Thymus (tissue), 11 donors: ENCODE data around the gene CARD8. TPM values are rescaled to one million over a fixed set of nuclear protein-coding genes. Genes with fewer than 3 reads are reported as not detected.
"Not testable (repeated sequence)": the region's sequence is repeated elsewhere in the genome, so short reads cannot be mapped to it uniquely, and the experiment has no call there.

Experiments used
- DNase-seq, 9 donors: peaks; one replicate each; pipeline ENCODE4 v3.0.0-alpha.2; 2013; ENCODE audit warnings: low spot score in 9 of 9, low read depth in 6 of 9, missing footprints in 1 of 9
- H3K27ac ChIP-seq, 2 donors: one replicate each; pipeline ENCODE4 v1.5.1; 2013; ENCODE audit warnings: control low read depth in 1 of 2, low read depth in 1 of 2, low read length in 1 of 2, mild to moderate bottlenecking in 1 of 2, moderate library complexity in 1 of 2
- H3K27me3 ChIP-seq, 2 donors: one replicate each; pipeline ENCODE4 v1.5.1; 2013; ENCODE audit warnings: low read length in 1 of 2; ENCODE audit not compliant: control insufficient read depth in 2 of 2, insufficient read depth in 1 of 2
- H3K36me3 ChIP-seq, 2 donors: one replicate each; pipeline ENCODE4 v1.5.1; 2013; ENCODE audit warnings: low read length in 1 of 2, mild to moderate bottlenecking in 1 of 2, moderate library complexity in 1 of 2; ENCODE audit not compliant: control insufficient read depth in 2 of 2, insufficient read depth in 2 of 2
- H3K4me1 ChIP-seq, 2 donors: one replicate each; pipeline ENCODE4 v1.5.1; 2013; ENCODE audit warnings: low read length in 2 of 2; ENCODE audit not compliant: control insufficient read depth in 2 of 2, insufficient read depth in 2 of 2
- H3K4me3 ChIP-seq, 2 donors: one replicate each; pipeline ENCODE4 v1.5.1; 2013; ENCODE audit warnings: low read length in 2 of 2, control low read depth in 1 of 2, mild to moderate bottlenecking in 1 of 2
- H3K9me3 ChIP-seq, 2 donors: one replicate each; pipeline ENCODE4 v1.5.1; 2013; ENCODE audit warnings: low read length in 1 of 2, mild to moderate bottlenecking in 1 of 2; ENCODE audit not compliant: control insufficient read depth in 2 of 2, insufficient read depth in 1 of 2
- WGBS: extraction: QIAGEN DNeasy Blood & Tissue Kit; methylation state at CpG from one replicate; pipeline ENCODE4 v1.1.7; 2013; 5-methylcytosine and 5-hydroxymethylcytosine counted together
- polyA plus RNA-seq: library from polyadenylated mRNA; stranded (reverse); fragments of 200-250 nt; gene quantifications from one replicate; pipeline ENCODE4 v1.2.3, GENCODE V29; 2013
- total RNA-seq: library from RNA; stranded (reverse); fragments of 120-200 nt; gene quantifications from one replicate; pipeline ENCODE4 v1.2.4, GENCODE V29; 2013
- donor health status: healthy.

CARD8 gene
- total and polyA plus RNA-seq, 2 donors, result 56.0 to 66.4 TPM

DNA sequence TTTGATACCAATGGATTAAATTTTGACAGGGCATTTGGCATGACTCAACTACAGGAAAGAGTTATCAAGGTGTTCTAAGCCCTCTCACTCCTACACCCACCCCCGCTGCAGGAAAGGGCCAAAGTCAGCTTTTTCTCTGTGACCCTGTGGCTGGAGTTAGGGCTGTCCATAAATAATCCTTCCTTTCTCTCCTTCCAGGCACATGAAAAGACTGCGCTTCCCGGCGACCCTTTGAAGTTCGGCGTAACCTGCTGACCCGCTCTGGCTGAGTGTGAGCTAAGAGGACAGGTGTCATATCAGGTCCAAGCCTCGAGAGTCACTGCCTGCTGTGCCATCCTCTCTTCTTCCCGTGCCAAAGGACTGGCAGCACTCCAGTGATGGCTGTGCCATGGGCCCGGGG, 39.7 kb upstream of the CARD8 start:
- H3K27ac ChIP-seq, result no peak overlapping the region
- no peak for DNase-seq
- H3K27me3 ChIP-seq, result peaks cover 0 to 8% of the 10 kb centered on the region in 2 donors
- peaks cover 0 to 3% of the 10 kb centered on the region in 2 donors for H3K9me3 ChIP-seq
- H3K4me3 ChIP-seq, result no peak overlapping the region
- peaks cover 4 to 11% of the 10 kb centered on the region in 2 donors for H3K4me1 ChIP-seq
- H3K36me3 ChIP-seq, result no peaks in the 10 kb centered on the region
- WGBS, result 92% methylated on average over 10 of the region's 10 CpGs

DNA sequence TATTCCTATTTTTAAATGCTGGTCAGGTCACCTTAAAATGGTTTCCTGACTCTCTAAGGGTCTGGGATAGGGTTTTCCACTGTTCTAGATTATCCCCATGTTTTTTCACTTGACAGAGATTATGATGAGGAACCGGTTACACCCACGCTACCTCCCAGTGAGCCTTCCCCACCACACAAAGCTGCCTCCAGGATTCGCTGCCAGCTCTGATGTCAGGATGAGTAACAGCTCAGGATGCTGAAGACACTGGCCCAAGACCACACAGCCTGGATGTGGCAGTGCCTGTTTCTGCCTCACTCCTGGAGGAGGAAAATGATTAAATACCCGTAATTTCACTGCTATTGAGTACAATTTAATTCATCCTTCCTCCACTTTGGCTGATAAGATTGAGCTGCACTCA, 37.1 kb upstream of the CARD8 start:
- H3K36me3 ChIP-seq, result no peaks in the 10 kb centered on the region

DNA sequence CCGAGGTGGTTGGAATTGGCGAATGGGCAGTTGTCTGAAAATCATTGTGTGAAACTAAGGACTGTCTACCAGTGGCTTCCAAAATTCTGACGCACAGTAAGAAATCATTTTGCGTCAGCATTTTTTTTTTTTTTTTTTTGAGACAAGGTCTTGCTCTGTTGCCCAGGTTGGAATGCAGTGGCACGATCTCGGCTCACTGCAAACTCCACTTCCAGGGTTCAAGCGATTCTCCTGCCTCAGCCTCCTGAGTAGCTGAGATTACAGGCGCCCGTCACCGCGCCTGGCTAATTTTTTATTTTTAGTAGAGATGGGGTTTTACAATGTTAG, 35.7 kb upstream of the CARD8 start:
- 45% methylated on average over 11 of the region's 11 CpGs for WGBS
- not testable (repeated sequence) for H3K9me3 ChIP-seq, DNase-seq, H3K27ac ChIP-seq, H3K36me3 ChIP-seq
- Histone ChIP-seq H3K27me3 (peaks cover 0 to 11% of the 10 kb centered on the region in 2 donors), H3K4me1 (peaks cover 4 to 11% of the 10 kb centered on the region in 2 donors), H3K4me3 (peak overlapping the region in 1 of 2 donors; percentile 53)

More for the DNA sequence above, 37.1 kb upstream of the CARD8 start:
- Histone ChIP-seq H3K27ac (no peak overlapping the region), H3K9me3 (no peaks in the 10 kb centered on the region), H3K4me3 (no peak overlapping the region), H3K27me3 (peaks cover 0 to 11% of the 10 kb centered on the region in 2 donors), H3K4me1 (peaks cover 4 to 11% of the 10 kb centered on the region in 2 donors)
- WGBS, result 98% methylated on average over 4 of the region's 4 CpGs
- DNase-seq, result no peak

DNA sequence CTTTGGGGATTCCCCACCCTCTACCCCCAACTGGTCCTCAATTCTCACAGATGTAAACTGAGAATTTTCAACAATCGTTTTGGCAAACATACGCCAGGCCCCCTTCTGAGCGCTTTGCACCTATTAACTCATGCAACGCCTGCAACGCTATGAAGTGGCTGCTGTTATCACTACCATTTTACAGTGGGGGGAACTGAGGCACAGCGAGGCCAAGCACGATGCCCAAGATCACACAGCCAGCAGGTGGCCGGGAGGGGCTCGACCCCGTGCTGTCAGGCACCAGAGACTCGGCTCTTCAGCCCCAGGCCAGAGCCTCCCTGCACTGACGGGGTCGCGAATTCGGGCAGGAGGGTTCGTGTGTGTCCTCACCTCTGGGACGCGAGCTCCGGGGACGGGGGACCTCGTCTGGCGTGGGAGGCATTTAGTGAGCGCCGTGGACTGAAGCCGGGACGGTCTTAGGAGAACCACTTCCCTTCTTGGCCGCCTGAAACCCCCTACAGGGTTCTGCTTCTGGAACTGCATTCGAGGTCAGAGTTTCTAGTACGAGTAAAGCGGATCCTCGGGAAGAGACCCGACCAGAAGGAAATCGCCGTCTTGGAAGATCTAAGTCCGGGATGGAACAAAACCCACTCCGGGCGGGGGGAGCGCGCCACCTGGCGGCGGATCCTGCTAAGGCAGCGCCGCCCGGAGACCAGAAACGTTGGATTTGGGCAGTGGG, 35.2 kb upstream of the CARD8 start:
- Histone ChIP-seq H3K36me3 (no peaks in the 10 kb centered on the region), H3K27ac (peak overlapping the region in 1 of 2 donors; percentile 18), H3K27me3 (peaks cover 0 to 11% of the 10 kb centered on the region in 2 donors), H3K4me3 (peak overlapping the region; percentile 44 to 53), H3K9me3 (no peaks in the 10 kb centered on the region), H3K4me1 (peaks cover 4 to 11% of the 10 kb centered on the region in 2 donors)
- peak in 6 of 9 donors; percentile 21 to 65 (median 39) for DNase-seq
- WGBS, result 4% methylated on average over 45 of the region's 45 CpGs

DNA sequence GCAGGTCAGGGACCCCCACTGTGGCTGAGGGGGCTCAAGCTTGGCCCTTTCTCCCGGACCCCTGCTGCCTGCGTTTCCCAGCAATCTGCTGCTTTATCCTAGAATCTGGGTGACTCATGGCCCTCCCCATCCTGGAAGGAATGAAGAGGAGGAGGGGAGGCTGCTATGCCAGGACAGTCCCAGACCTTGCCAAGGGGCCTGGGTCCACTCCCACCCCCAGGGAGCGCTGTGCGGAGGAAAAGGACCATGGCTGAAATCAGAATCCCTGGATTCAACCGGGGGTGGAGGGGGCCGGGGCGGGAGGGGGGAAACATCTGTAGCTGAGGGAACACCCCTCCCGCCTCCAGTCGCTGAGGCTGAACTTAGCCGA, 34.7 kb upstream of the CARD8 start:
- Histone ChIP-seq H3K36me3 (no peaks in the 10 kb centered on the region), H3K27me3 (peaks cover 0 to 11% of the 10 kb centered on the region in 2 donors), H3K4me3 (no peak overlapping the region), H3K27ac (no peak overlapping the region), H3K4me1 (peaks cover 4 to 11% of the 10 kb centered on the region in 2 donors), H3K9me3 (no peaks in the 10 kb centered on the region)
- DNase-seq, result no peak
- 46% methylated on average over 10 of the region's 10 CpGs for WGBS

DNA sequence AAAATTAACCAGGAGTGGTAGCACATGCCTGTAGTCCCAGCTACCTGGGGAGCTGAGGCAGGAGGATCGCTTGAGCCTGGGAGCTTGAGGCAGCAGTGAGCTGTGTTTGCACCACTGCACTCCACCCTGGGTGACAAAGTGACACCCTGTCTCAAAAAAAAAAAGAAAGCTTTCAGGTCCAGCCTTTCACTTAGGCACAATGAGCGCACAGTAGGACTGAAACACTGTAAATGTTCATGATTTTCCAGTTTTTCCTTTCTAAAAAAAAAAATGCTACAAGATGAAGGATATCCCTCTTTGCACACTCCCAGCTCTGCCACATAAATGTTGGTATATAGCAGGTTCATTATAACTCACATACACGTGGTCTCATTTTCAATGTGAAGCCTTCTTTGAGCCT, 32.0 kb upstream of the CARD8 start:
- Histone ChIP-seq H3K4me3 (no peak overlapping the region), H3K4me1 (peaks cover 4 to 11% of the 10 kb centered on the region in 2 donors), H3K27ac (no peak overlapping the region), H3K27me3 (peaks cover 0 to 11% of the 10 kb centered on the region in 2 donors), H3K9me3 (peaks cover 0 to 7% of the 10 kb centered on the region in 2 donors), H3K36me3 (no peaks in the 10 kb centered on the region)
- DNase-seq, result no peak
- whole genome bisulfite sequencing, result 96% methylated on average over 3 of the region's 3 CpGs

DNA sequence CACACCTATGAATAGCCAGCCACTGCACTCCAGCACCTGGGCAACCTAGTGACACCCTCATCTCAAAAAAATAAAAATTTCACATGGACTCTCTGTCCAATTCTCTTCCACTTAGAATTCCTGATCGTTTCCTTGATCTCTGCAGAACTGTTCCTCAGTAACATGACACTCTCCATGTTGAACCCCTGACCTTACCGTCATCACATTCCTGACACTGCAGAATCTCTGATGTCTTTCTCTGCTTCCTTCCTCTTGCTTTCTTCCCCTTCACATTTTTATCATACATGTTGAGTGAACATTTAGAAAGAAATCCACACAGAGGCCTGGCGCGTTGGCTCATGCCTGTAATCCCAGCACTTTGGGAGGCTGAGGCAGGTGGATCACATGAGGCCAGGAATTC, 29.2 kb upstream of the CARD8 start:
- DNase-seq, result no peak
- Histone ChIP-seq H3K9me3 (peaks cover 0 to 7% of the 10 kb centered on the region in 2 donors), H3K4me1 (no peaks in the 10 kb centered on the region), H3K4me3 (no peak overlapping the region), H3K27ac (no peak overlapping the region), H3K27me3 (no peaks in the 10 kb centered on the region), H3K36me3 (no peaks in the 10 kb centered on the region)
- WGBS, result 94% methylated on average over 4 of the region's 4 CpGs

DNA sequence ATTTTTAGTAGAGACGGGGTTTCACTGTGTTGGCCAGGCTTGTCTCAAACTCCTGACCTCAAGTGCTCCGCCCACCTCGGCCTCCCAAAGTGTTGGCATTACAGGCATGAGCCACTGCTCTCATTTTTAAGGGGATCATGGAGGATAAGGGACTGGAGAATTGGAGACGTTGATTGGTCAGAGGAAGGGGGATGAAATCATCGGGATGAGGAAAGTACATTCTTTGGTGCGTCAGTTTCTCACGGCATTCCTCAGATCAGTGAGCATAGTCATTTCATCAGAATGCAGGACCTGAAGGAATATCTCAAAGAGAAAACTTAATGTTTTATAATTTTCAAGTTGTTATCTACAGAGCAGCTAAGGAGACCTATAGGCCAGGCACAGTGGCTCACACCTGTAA, 28.2 kb upstream of the CARD8 start:
- WGBS, result 98% methylated on average over 7 of the region's 7 CpGs
- H3K4me1 ChIP-seq, result no peaks in the 10 kb centered on the region
- DNase-seq, result no peak

DNA sequence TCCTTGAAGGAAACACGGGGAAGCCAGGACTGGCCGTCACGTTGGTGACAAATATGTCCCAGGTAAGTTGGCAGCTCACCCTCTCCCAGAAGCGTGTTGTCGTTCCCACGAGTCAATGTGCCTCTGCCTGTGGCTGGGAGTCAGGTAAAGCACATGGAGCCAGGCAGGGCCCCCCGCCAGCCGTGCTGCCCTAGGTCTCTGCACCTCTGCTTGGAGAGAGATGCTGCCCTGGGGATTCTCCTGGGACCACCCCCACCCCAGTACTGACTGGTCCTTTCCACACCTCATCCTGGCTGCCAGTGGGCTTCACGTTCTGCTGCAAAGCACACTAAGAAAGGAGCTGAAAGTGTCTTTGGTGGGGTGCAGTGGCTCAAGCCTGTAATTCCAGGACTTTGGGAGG, 24.0 kb upstream of the CARD8 start:
- no peak overlapping the region for H3K27ac ChIP-seq
- H3K27me3 ChIP-seq, result no peaks in the 10 kb centered on the region
- H3K4me3 ChIP-seq, result no peak overlapping the region
- no peak for DNase-seq
- H3K9me3 ChIP-seq, result peaks cover 0 to 7% of the 10 kb centered on the region in 2 donors
- no peaks in the 10 kb centered on the region for H3K36me3 ChIP-seq
- 97% methylated on average over 9 of the region's 9 CpGs for WGBS
- no peaks in the 10 kb centered on the region for H3K4me1 ChIP-seq

More for the DNA sequence above, 28.2 kb upstream of the CARD8 start:
- no peak overlapping the region for H3K4me3 ChIP-seq
- peaks cover 0 to 7% of the 10 kb centered on the region in 2 donors for H3K9me3 ChIP-seq
- no peaks in the 10 kb centered on the region for H3K36me3 ChIP-seq
- H3K27me3 ChIP-seq, result no peaks in the 10 kb centered on the region
- H3K27ac ChIP-seq, result no peak overlapping the region
